ENCODE data around the gene CYCS. TPM values are rescaled to one million over a fixed set of nuclear protein-coding genes. Genes with fewer than 3 reads are reported as not detected.
"Not testable (repeated sequence)": the region's sequence is repeated elsewhere in the genome, so short reads cannot be mapped to it uniquely, and the experiment has no call there.

Gene CYCS
- total and polyA plus RNA-seq, 11 donors = 125 to 774 (median 524) TPM

GRCh38 chr7:25084821-25085220, 40.2 kb downstream of the CYCS start:
- TF ChIP-seq POLR2A (IDR thresholded peaks at IDR 0.05) = no peak
- no peak for TF ChIP-seq CTCF (IDR thresholded peaks at IDR 0.05)
- DNase-seq = no peak
- H3K4me1 ChIP-seq = no peaks in the 10 kb centered on the region
- no peak for ATAC-seq
- H3K27ac ChIP-seq = no peak overlapping the region
- H3K4me3 ChIP-seq = no peak overlapping the region
- H3K9me3 ChIP-seq = no peaks in the 10 kb centered on the region
- H3K36me3 ChIP-seq = no peaks in the 10 kb centered on the region
- intact Hi-C loops (cut with DNase I) = no loop called here
- no peaks in the 10 kb centered on the region for H3K27me3 ChIP-seq
- 90 to 98% (median 95%) methylated on average over 2 of the region's 2 CpGs for WGBS, 4 donors

GRCh38 chr7:25083201-25083600, 41.9 kb downstream of the CYCS start:
- no peak for ATAC-seq
- no peak for DNase-seq
- H3K4me1 ChIP-seq = no peaks in the 10 kb centered on the region
- TF ChIP-seq POLR2A (IDR thresholded peaks at IDR 0.05) = no peak
- TF ChIP-seq CTCF (IDR thresholded peaks at IDR 0.05) = no peak
- no peaks in the 10 kb centered on the region for H3K36me3 ChIP-seq
- H3K9me3 ChIP-seq = no peaks in the 10 kb centered on the region
- 73 to 84% (median 75%) methylated on average over 4 of the region's 4 CpGs for WGBS, 4 donors
- no peak overlapping the region for H3K27ac ChIP-seq
- H3K4me3 ChIP-seq = no peak overlapping the region
- no peaks in the 10 kb centered on the region for H3K27me3 ChIP-seq
- intact Hi-C loops (cut with DNase I) = no loop called here

- ATAC-seq; intact Hi-C loops (cut with DNase I): not testable (repeated sequence)
Observed at GRCh38 chr7:25082041-25082440, 43.0 kb downstream of the CYCS start.

GRCh38 chr7:25077096-25077495, 48.0 kb downstream of the CYCS start:
- intact Hi-C loops (cut with DNase I) = loop anchor here in 2 of 10 donors (10.0 kb wide), 2 partner anchors 92 to 182 kb away; partner anchors contain the start of gene OSBPL3 (in 1 of the 2)
- ATAC-seq = no peak

More at GRCh38 chr7:25082041-25082440, 43.0 kb downstream of the CYCS start:
- not testable (repeated sequence) for H3K9me3 ChIP-seq, H3K4me3 ChIP-seq, H3K4me1 ChIP-seq, H3K36me3 ChIP-seq, DNase-seq, H3K27ac ChIP-seq, H3K27me3 ChIP-seq
- 76 to 87% (median 83%) methylated on average over 4 of the region's 4 CpGs for WGBS, 4 donors

More at GRCh38 chr7:25077096-25077495, 48.0 kb downstream of the CYCS start:
- Histone ChIP-seq H3K36me3 (no peaks in the 10 kb centered on the region), H3K4me1 (no peaks in the 10 kb centered on the region), H3K27me3 (no peaks in the 10 kb centered on the region), H3K9me3 (no peaks in the 10 kb centered on the region), H3K27ac (no peak overlapping the region), H3K4me3 (no peak overlapping the region)
- WGBS, 4 donors = 86 to 93% (median 87%) methylated on average over 4 of the region's 4 CpGs
- no peak for DNase-seq
- no peak for TF ChIP-seq CTCF (IDR thresholded peaks at IDR 0.05)
- no peak for TF ChIP-seq POLR2A (IDR thresholded peaks at IDR 0.05)
